OCI-LY3 (cell line): ENCODE measurements around the gene MEMO1.

Source experiments
- H2AFZ ChIP-seq: fragments of 200-600, 300-600 bp; shearing (Covaris generic); 2 replicates; pipeline ENCODE4 v1.6.0; 2014; ENCODE audit warnings: antibody characterized with exemption, low read depth, low read length
- H3K27ac ChIP-seq: fragments of 200-600, 300-600 bp; sonication (generic); 2 replicates; pipeline ENCODE4 v1.5.1; 2014; ENCODE audit warnings: mild to moderate bottlenecking, low read length, moderate library complexity, mixed read lengths
- H3K27me3 ChIP-seq: fragments of 200-600, 300-600 bp; sonication (generic); 2 replicates; pipeline ENCODE4 v1.6.1; 2014; ENCODE audit warnings: low read depth, low read length, mixed read lengths
- H3K36me3 ChIP-seq: fragments of 200-600, 300-600 bp; sonication (generic); replicated peaks from 2 replicates; pipeline ENCODE3; 2014; ENCODE audit warnings: low read depth, low read length, mixed read lengths
- H3K4me1 ChIP-seq: fragments of 300-600, 200-600 bp; sonication (generic); 2 replicates; pipeline ENCODE4 v1.6.1; 2014; ENCODE audit warnings: low read length, mixed read lengths
- H3K4me2 ChIP-seq: fragments of 200-600, 300-600 bp; sonication (generic); 2 replicates; pipeline ENCODE4 v1.6.1; 2014; ENCODE audit warnings: low read length, mixed read lengths
- H3K4me3 ChIP-seq: fragments of 300-600, 200-600 bp; sonication (generic); 2 replicates; pipeline ENCODE4 v1.5.1; 2014; ENCODE audit warnings: antibody characterized with exemption, mild to moderate bottlenecking, low read length, moderate library complexity
- H3K79me2 ChIP-seq: fragments of 300-600, 200-600 bp; shearing (Covaris generic); 2 replicates; pipeline ENCODE4 v1.6.1; 2014; ENCODE audit warnings: mild to moderate bottlenecking, low read length, mixed read lengths
- H3K9ac ChIP-seq: fragments of 300-600, 200-600 bp; shearing (Covaris generic); 2 replicates; pipeline ENCODE4 v1.6.0; 2014; ENCODE audit warnings: mild to moderate bottlenecking, low read length, moderate library complexity
- H3K9me3 ChIP-seq: fragments of 200-600, 300-600 bp; shearing (Covaris generic); 2 replicates; pipeline ENCODE4 v1.6.1; 2014; ENCODE audit warnings: low read length, mixed read lengths; ENCODE audit not compliant: insufficient read depth
- H4K20me1 ChIP-seq: fragments of 200-600, 300-600 bp; sonication (generic); 2 replicates; pipeline ENCODE4 v1.6.1; 2016; ENCODE audit warnings: low read length, mixed read lengths; ENCODE audit not compliant: insufficient read depth
- CTCF ChIP-seq: fragments of 200-600, 300-600 bp; sonication (generic); IDR thresholded peaks from 2 replicates; pipeline ENCODE4 v1.5.1; 2014; ENCODE audit warnings: antibody characterized with exemption, low read length, low read depth
- EZH2phosphoT487 ChIP-seq: fragments of 200-600 bp; shearing (Covaris generic); IDR thresholded peaks from 2 replicates; pipeline ENCODE4 v1.6.1; 2018; ENCODE audit warnings: antibody characterized with exemption, mixed run types, low read depth

The MEMO1 gene

GRCh38 chr2:32008805-32009515, 1.8 kb downstream of the MEMO1 start:
- peak overlapping the region; percentile 67 for H3K27ac ChIP-seq
- H3K36me3 ChIP-seq: no peaks in the 10 kb centered on the region
- H3K9me3 ChIP-seq: no peaks in the 10 kb centered on the region
- H4K20me1 ChIP-seq: peaks cover 47% of the 10 kb centered on the region
- H3K4me3 ChIP-seq: peak overlapping the region; percentile 93
- H3K4me1 ChIP-seq: peaks cover 23% of the 10 kb centered on the region
- peak overlapping the region; percentile 87 for H3K9ac ChIP-seq
- H3K79me2 ChIP-seq: peaks cover 59% of the 10 kb centered on the region
- no peaks in the 10 kb centered on the region for H3K27me3 ChIP-seq
- peak overlapping the region; percentile 75 for H3K4me2 ChIP-seq
- TF ChIP-seq EZH2phosphoT487: no peak
- no peak for TF ChIP-seq CTCF
- no peak overlapping the region for H2AFZ ChIP-seq

GRCh38 chr2:32007121-32007391, 3.8 kb downstream of the MEMO1 start:
- H4K20me1 ChIP-seq: peaks cover 57% of the 10 kb centered on the region
- H3K4me3 ChIP-seq: no peak overlapping the region
- H2AFZ ChIP-seq: no peak overlapping the region
- H3K36me3 ChIP-seq: no peaks in the 10 kb centered on the region
- no peak for TF ChIP-seq CTCF
- TF ChIP-seq EZH2phosphoT487: no peak
- H3K4me2 ChIP-seq: no peak overlapping the region
- no peak overlapping the region for H3K27ac ChIP-seq
- no peaks in the 10 kb centered on the region for H3K27me3 ChIP-seq
- no peaks in the 10 kb centered on the region for H3K9me3 ChIP-seq
- H3K79me2 ChIP-seq: peaks cover 77% of the 10 kb centered on the region
- H3K9ac ChIP-seq: no peak overlapping the region
- H3K4me1 ChIP-seq: peaks cover 22% of the 10 kb centered on the region

- Histone ChIP-seq H3K9me3 (no peaks in the 10 kb centered on the region), H3K9ac (no peak overlapping the region), H3K27ac (no peak overlapping the region), H3K4me3 (no peak overlapping the region), H3K27me3 (no peaks in the 10 kb centered on the region), H3K4me1 (peaks cover 14% of the 10 kb centered on the region), H3K36me3 (no peaks in the 10 kb centered on the region), H2AFZ (no peak overlapping the region), H4K20me1 (peaks cover 60% of the 10 kb centered on the region), H3K4me2 (no peak overlapping the region), H3K79me2 (peaks cover 91% of the 10 kb centered on the region)
- TF ChIP-seq CTCF: no peak
- no peak for TF ChIP-seq EZH2phosphoT487
Measured at GRCh38 chr2:32005371-32005976, 5.3 kb downstream of the MEMO1 start.

GRCh38 chr2:32003791-32004190, 7.0 kb downstream of the MEMO1 start:
- no peak overlapping the region for H2AFZ ChIP-seq
- H4K20me1 ChIP-seq: peaks cover 64% of the 10 kb centered on the region
- H3K4me2 ChIP-seq: no peak overlapping the region
- no peak overlapping the region for H3K27ac ChIP-seq
- H3K9ac ChIP-seq: no peak overlapping the region
- H3K79me2 ChIP-seq: peaks cover 96% of the 10 kb centered on the region
- no peaks in the 10 kb centered on the region for H3K9me3 ChIP-seq
- peaks cover 14% of the 10 kb centered on the region for H3K4me1 ChIP-seq
- TF ChIP-seq CTCF (no peak), EZH2phosphoT487 (no peak)
- no peak overlapping the region for H3K4me3 ChIP-seq
- H3K36me3 ChIP-seq: no peaks in the 10 kb centered on the region
- H3K27me3 ChIP-seq: no peaks in the 10 kb centered on the region
